NOMO-1 (cell line): ENCODE results near the gene CLMN.
A peak's percentile ranks its signal among the peaks of the same experiment; 100 is the strongest.
"Not testable (repeated sequence)": the region's sequence is repeated elsewhere in the genome, so short reads cannot be mapped to it uniquely, and the experiment has no call there.

Experiments used
- DNase-seq, 2 experiments: peaks; one replicate each; lab custom pipeline; 2025; ENCODE audit not compliant: unreplicated experiment in 2 of 2; lab: John Stamatoyannopoulos, UW

The CLMN gene

DNA sequence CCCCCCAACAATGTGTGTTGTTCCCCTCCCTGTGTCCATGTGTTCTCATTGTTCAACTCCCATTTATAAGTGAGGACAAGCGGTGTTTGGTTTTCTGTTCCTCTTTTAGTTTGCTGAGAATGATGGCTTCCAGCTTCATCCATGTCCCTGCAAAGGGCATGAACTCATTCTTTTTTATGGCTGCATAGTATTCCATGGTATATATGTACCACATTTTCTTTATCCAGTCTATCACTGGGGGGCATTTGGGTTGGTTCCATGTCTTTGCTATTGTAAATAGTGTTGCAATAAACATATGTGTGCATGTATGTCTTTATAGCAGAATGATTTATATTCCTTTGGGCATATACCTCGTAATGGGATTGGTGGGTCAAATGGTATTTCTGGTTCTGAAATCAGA, 118.0 kb downstream of the CLMN start:
- not testable (repeated sequence) for DNase-seq

DNA sequence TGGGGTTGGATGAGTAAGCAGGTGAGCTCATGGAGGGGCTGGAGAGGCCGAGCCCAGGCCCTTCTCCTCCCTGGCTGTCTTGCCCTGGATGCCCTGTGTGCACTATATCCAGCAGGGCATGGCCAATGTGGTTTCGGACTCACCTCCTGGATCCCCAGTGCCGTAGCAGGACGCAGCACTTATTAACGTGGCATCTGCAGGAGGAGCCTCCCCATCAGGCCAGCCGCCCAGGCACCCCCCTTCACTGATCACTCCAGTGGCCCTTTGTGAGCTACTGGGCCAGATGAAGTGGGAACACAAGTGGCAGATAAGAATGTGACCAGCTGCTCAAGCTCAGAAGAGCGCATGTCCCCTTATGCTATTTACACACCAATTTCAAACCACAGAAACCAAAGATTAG, 119.3 kb downstream of the CLMN start:
- no peak for DNase-seq

DNA sequence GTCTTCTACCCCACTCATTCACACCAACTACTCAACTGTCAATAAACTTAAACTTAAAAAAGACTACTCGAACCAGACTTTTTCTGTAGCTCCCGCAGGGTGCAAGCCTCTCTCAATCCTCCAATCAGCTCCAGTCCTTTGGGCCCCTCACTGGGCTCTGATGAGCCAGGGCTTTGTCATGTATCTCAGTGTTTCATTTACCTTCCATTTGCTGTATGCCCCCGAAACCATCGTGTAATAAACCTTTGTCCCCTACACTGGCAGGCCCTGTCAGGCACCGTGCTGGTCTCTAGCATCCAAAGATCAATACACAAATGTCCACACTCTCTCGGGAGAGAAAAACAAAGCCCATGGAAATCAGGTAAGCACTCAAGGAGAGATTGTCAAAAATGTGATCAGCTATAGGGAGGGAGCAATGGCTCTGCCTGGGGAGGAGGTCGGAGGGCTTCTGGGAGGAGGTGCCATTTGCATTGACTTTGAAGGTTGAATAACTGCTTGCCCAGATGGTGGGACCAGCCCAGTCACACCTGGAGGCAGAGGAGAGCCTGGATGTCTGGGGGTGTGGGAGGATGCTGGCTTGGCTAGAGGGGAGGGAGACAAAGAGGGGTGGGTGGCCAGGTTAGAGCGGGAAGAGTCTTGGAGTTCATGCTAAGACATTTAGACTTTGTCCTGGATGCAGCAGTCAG, 120.3 kb downstream of the CLMN start:
- DNase-seq: no peak

DNA sequence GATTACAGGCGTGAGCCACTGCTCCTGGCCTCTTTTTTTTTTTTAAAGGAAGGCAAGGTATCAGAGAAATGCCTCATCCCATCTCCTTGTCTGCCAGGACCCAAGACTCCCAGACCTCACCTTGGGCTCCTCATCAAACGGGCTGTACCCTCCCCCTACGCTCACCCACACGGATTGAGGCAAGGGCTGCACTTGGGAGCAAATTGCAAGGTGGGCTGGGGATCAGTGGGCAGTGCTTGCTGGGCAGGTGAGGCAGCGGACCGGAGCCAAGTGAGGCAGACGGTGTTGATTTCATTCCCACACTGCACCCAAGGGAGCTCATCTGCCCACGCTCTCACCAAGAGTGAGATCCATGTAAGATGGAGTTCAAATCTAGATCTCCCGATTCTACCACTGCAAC, 121.4 kb downstream of the CLMN start:
- DNase-seq: no peak

DNA sequence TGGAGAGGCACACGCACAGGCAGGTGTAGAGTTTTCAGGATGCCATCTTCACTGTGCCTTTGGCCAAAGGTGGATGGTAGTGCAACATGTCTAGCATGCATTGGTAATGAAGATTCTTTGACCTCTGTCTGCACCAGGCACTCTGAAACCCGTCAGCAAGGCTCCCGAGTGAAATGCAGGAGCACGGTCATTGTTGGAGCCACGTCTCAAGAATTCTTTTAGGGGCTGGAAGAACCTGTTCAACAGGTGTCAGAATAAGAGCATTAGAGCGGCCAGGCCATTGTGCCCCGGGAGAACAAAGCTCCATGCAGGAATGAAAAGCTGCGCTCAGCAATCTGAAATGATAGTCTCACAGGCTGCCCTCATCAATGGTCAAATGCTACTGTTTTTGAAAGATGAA, 122.2 kb downstream of the CLMN start:
- no peak for DNase-seq

DNA sequence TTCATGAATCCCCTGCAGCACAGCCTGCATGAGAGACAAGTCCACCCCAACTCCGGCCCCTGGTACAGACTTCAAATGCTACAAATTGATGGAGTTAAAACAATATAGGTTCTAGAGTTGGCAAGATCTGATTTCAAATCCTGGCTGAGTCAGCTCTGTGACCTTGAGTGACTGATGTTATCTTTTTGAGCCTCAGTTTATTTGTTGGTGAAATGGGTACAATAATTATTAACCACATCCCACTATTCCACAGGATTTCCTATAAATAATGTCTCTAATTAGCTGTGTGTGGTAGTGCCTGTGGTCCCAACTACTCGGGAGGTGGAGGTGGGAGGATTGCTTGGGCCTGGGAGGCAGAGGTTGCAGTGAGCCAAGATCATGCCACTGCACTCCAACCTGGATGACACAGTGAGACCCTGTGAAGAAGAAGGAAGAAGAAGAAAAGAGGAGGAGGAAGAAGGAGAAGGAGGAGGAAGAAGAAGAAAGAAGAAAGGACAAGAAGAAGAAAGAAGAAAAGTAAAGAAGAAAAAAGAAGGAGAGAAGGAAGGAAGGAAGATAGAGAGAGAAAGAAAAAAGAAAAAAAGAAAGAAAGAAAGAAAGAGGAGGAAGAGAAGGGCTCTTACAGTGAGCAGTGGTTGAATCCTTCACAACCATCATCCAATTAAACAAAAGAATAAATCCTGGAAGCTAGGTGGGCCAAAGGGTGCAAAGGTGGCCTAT, 122.7 kb downstream of the CLMN start:
- no peak for DNase-seq

DNA sequence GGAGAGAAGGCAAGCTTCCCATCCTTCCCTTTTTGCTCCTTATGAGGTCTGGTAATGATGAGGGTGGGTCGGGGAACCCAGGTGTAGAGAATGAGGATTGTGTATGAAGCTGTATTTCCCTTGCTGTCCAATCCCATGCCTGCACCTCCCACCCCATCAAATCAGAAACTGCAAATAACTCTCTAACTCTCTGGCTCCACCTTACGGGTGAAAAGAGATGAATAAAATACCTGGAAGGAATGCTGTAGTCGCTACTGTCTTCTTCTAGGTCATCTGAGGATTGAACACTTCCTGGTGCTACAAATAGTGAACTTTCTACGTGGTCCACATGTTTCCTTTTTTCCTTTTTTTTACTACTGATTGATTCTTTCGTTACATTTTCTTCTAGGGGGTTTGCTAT, 123.4 kb downstream of the CLMN start:
- DNase-seq: peak in 1 of 2 experiments; percentile 15

DNA sequence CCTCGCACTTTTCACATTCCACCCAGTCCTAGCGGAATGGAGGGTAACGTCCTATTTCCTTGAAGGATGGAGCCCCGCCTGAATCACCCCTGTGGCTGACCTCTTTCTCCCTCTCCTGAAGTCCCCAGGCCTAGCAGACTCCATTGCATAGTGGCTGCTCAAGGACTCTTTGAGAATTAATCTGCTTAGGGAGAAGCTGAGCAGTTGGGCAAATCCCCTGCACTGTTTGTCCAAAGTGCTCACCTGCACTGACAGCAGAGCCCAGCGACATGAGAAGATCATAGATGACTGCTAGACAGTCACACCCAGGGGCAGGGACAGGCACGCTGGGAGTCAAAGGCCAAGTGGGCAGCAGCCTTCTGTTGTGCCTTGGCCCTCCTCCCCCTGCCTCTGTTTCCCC, 124.7 kb downstream of the CLMN start:
- DNase-seq: no peak

DNA sequence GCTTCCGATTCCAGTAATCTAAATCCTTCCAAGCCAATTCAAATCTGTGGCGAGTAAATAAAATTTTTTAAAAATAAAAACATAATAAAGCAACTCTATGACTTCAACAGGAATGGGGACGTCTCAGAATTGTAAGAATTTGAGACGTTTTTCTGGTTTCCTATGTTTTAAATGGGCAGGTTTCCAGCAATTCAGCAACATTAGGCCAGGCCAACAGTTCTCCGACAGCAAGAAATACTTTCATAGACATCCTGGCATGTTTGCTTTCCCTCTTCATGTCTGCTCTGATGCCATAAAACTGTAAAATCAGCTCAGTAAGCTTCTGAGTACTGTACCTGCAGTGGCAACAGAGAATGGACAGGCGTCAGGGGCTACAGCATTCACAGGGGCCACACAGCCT, 126.6 kb downstream of the CLMN start:
- no peak for DNase-seq

DNA sequence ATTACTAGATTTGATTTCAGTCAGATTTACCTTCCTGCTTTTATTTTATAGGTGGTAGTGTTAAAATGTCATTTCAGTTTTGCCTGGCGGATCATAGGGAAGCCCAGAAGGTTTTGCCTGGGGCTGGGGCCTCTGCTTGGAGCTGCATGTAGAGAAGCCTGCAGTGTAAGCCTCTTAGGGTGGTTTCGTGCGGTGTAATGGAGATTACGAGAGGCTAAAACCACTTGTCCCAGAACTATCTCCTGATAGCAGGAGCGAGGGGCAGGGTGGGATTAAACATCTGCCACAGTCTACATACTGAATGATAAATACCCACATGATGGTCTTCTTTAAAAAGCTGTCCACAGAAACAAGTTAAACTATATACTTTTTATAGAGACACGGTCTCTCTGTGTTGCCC, 127.4 kb downstream of the CLMN start:
- DNase-seq: no peak

DNA sequence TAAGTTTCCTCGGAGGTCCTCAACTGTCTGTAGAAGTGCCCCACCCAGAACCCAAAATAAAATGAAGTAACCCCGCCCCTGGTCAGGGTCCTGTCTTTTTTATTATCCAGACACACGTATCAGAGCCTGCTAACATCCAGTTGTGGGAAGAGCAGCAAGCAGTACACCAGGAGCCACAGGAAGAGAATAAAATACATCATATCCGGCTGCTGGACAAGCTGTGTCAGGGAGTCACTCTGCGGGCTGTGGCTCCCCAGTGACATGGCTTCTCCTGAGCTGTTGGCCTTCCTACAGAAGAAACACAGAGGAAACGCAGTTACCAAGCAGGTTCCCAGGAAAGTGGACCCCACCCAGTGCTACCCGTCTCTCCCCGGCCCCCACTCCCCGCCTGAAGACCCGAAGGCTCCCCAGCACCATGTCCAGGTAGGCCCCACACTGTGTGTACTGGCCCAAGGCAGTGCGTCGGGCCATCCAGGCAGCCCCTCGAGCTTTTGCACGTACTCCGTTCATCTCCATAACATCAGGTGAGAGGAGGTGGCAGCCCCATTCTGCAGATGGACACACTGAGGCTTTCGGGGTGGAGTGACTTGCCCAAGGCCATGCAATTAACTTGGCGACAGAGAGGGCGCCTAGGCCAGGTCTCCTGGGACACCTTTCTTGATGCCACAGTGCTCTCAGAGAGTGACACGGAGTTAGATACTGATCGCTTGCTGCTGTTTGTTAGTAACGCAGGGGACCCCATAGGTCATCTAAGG, 128.1 kb downstream of the CLMN start:
- DNase-seq: no peak

DNA sequence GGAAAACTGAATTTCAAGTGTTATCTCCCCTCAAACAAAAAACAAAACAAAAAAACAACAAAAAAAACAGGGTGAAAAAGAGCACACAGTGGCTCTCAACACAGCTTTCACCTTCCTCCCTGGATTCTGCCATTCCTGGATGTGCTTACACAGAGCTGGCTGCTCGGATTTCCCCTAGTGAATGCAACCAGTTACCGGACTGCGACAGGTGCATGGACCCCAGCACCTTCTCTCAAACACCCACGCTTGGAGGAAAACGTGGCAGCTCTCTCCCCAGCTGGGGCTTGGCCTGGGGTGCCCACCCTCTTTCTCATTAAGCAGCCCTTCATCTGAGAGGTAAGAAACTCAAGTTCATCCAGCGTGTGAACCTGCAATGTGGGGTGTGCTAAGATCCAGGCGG, 128.9 kb downstream of the CLMN start:
- DNase-seq: no peak

DNA sequence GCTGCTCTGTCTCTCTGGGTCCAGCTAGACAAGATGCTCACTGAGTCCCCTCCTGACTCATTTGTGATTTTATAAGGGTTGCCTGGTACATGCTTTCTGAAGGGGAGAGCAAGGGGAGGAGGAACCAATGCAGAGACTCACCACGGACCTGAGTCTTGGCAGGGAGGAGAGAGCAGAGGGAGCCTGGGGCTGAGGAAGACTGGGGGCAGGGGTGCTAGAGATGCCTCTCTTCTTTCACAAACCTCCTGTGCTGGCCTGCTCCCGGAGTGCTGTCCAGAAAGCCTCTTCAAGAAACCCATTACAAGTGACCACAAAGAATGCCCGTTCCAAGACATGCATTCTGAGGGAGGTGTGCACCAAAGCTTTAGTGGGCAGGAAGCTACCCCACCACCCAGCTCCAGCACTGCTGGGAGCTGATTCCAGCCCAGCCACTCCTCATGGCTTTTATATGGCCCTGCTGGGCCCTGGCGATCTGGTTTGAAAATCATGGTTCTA, 129.3 kb downstream of the CLMN start:
- no peak for DNase-seq

DNA sequence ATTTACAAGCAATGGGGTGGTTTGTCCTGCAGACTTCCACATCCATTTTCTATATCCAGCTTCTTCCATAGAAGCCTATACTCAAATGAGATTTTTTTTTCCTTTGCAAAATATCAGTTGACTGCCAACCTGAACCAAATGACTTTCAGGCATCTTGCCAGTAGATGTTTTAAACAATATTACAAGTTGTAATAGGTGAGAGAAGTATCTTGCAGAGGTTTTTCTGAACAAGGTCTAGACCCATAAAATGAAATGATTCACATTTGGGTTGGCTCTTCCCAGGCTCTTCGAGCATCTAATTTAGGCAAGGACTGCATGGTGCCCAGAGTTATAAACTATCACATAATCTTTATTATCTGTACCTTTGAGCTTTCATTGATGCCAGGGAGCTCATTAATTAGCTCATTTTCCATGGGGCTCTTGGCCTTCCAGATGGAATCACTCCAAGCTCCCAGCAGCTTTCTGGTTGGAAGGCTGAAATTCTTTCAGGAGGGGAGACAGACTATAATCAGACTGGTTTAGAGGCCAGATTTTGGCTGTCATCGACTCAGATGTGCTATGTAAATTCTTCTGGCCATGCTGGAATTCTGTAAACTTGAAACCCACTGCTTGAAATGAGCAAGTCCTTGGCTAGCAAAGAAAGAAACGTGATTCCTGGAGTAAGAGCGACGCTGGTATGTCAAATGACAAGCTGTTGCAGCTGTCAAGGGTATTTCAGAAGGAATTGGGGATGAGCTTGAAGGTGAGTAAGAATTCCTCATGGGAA, 130.2 kb downstream of the CLMN start:
- no peak for DNase-seq

DNA sequence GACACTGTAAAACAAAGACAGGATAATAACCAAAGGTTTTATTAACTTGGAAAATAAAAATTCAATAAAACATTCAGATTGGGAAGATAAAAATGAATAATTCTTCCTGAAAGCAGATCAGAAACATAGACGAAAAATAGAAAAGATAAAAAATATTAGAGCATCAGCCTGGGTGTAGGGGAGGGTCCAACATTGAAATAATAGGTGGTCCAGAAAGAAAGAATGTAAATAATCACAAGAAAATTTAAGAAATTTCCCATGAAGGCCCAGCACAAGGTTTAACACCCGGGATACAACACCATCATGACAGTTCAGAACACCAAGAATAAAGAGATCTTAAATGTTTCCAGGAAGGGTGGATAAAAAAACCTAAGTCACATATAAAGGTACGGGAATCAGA, 131.3 kb downstream of the CLMN start:
- no peak for DNase-seq

DNA sequence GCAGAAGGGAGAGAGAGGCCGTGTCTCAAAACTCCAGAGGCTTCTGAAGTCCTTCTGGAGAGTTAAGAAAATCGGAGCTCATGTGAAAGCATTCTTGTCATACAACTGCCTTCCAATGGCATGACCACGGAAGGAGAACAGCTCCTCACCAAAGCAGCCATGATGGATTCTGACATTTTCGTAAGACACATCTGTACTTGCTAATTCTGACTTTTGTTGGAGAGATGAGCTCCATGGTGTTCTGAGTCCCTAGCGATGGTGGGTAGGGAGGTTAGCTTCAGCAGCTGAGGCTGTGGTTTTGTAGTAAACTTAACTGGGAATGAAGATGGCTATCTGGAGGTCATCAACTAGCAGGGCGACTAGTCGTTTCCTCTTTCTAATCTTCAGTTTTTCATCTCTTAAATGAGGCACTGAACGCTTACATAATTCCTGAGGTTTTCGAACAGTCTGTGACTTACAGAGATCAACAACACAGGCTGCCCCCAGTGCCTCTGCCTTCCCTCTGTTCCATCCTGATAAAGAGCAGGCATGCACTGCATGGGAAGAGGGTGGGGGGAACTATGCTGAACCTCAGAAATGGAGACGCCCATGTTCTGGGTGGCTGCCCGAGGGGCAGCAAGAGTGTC, 133.8 kb downstream of the CLMN start:
- DNase-seq: peak; percentile 71 to 85

DNA sequence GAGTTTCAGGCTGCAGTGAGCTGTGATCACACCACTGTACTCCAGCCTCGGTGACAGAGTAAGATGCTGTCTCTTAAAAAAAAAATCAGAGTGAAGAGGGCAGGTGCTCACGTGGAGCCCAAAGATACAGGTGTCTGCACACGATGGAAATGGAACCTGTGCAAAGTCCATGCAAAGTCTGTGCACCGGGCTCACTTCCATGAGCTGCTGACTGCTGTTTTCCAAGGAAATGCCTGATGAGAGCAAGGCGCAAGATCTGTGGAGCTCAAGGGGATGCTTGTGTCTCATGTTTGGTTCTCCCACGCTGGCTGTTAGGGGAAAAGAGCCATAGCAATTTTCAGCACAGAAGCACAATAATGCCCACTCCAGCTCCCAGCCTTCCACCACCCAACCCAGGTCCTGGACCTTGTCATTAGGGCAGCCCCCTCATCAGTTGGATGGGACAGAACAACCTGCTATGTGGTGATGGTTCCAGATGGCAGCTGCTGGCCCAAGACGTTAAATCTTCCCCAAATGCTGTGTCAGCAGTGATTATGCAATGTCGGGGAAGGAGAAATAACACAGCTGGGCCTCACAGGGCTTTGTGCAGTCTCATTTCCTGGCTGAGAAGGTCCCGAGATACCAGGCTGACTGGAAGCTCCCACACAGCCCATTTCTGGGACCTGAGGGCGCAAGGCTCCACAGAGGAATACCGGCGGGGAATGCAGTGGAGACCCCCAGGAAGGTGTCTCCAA, 134.5 kb downstream of the CLMN start:
- peak; percentile 74 to 91 for DNase-seq

DNA sequence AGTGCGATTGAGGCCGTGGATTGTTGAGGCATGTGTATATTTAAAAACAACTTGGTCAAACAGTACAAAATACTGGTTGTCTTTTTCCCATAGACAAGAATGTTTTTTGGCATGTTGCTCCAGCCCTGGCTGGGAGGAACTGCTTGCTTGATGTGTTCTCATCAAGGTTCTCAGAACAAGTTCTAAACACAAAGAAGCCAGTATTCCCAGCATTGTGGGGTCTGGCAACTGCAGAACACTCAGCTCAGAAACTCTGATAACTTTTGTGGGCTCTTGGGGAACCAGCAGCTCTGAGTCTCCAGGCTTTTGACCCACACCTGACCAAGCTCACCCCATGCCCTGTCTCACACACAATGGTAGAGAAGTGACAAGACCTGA, 135.3 kb downstream of the CLMN start:
- no peak for DNase-seq

DNA sequence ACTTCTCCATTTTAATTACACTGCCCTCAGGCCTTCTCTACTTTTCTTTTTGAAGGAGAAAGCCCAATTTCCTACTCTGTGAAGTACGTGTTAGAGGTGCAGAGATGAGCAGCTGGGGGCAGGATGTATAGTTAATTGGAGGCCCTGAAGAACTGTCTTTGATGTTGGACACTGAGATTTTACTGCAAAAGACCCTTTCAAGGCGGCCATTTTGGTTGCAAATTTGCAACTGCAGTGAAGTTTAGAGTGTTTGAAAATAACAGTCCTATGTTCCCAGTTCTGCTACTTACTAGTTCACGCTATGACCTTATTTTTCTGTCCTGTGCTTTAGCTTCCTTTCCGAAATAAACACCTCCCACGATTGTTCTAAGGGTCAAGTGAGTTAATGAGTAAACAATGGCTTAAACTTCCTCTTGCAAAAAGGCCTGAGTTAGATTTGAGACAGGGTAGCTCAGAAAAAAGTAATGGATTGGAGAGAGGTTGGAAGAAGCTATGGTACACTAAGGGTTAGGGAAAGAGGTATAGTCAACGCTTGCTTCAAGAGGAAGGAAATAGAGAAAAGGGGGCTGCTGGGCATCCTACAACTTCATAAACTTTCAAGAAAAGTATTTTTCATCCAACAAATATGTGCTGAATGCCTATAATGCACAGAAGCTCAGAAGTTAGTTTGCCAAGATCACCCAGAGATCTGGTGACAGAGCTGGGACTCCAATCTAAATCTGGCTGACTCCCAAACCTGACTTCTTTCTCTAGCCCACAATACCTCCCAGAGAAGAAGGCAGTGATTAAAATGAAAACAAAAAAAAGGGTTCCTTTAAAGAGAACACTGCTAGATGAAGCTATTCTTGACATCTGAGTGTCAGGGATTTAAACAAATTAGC, 135.9 kb downstream of the CLMN start:
- DNase-seq: no peak
